ENCODE results near the gene PCNT. TPM values are rescaled to one million over a fixed set of nuclear protein-coding genes. Genes with fewer than 3 reads are reported as not detected.
"Not testable (repeated sequence)": the region's sequence is repeated elsewhere in the genome, so short reads cannot be mapped to it uniquely, and the experiment has no call there.

PCNT gene
- total and polyA plus RNA-seq, 7 donors = 99.4 to 642 (median 248) TPM

DNA sequence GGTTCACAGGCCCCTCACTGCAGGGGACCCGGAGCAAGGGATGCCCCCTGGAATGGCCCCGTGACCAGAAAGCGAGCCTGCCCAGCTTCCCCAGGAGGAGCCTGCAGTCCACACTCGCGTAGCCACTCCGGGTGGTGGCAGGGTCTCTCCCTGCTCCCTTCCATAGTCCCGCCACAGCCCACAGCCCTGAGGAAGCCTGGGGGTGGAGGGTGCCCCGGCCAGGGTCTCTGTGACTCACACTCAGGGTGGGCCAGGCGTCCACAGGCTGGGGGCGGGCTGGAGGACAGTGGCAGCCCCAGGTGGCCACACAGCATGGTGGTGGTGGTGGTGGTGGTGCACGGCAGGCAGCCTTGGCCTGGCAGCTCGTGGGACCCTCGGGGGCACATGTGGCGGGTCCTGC, 22.2 kb upstream of the PCNT start:
- intact Hi-C loops (cut with DNase I) = no loop called here
- DNase-seq (no peak), ATAC-seq (no peak)
- peaks cover 10% of the 10 kb centered on the region for H3K4me1 ChIP-seq
- TF ChIP-seq, protein P1, sequence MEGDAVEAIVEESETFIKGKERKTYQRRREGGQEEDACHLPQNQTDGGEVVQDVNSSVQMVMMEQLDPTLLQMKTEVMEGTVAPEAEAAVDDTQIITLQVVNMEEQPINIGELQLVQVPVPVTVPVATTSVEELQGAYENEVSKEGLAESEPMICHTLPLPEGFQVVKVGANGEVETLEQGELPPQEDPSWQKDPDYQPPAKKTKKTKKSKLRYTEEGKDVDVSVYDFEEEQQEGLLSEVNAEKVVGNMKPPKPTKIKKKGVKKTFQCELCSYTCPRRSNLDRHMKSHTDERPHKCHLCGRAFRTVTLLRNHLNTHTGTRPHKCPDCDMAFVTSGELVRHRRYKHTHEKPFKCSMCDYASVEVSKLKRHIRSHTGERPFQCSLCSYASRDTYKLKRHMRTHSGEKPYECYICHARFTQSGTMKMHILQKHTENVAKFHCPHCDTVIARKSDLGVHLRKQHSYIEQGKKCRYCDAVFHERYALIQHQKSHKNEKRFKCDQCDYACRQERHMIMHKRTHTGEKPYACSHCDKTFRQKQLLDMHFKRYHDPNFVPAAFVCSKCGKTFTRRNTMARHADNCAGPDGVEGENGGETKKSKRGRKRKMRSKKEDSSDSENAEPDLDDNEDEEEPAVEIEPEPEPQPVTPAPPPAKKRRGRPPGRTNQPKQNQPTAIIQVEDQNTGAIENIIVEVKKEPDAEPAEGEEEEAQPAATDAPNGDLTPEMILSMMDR (IDR thresholded peaks at IDR 0.05) = no peak
- 94% methylated on average over 13 to 14 of the region's 14 CpGs for WGBS, 3 donors
- H3K27ac ChIP-seq = no peak overlapping the region
- no peaks in the 10 kb centered on the region for H3K9me3 ChIP-seq
- H3K4me3 ChIP-seq = no peak overlapping the region
- peaks cover 0 to 15% (median 2%) of the 10 kb centered on the region in 3 donors for H3K27me3 ChIP-seq (ENCODE audit: insufficient read depth in 3 of 3, low read length in 2 of 3)
- peaks cover 0 to 12% of the 10 kb centered on the region in 2 donors for H3K36me3 ChIP-seq (ENCODE audit: insufficient read depth in 1 of 2, low read depth in 1 of 2)

DNA sequence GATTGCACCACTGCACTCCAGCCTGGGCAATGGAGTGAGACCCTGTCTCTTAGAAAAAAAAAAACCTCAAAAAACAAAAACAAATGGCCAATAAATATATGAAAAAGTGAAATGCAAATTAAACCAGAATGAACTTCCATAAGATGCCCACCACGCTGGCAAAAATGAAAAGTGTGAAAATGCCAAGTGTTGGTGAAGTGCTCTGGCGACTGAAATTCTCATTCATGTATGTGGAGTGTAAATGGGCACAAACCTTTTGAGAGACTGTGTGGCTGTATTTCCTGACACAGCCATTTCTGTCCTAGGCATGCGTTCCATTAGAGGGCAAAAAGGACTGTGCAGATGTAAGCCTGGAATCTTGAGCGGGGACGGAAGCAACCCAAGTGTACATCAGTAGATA, 19.5 kb upstream of the PCNT start:
- intact Hi-C loops (cut with DNase I) = no loop called here
- TF ChIP-seq, protein P1 (IDR thresholded peaks at IDR 0.05) = no peak
- no peaks in the 10 kb centered on the region for H3K4me1 ChIP-seq
- no peak overlapping the region for H3K4me3 ChIP-seq
- 87 to 98% (median 94%) methylated on average over 5 of the region's 5 CpGs for WGBS, 3 donors
- no peak overlapping the region for H3K27ac ChIP-seq
- H3K27me3 ChIP-seq (ENCODE audit: insufficient read depth in 3 of 3, low read length in 2 of 3) = peaks cover 0 to 5% (median 0%) of the 10 kb centered on the region in 3 donors
- peaks cover 0 to 12% of the 10 kb centered on the region in 2 donors for H3K36me3 ChIP-seq (ENCODE audit: insufficient read depth in 1 of 2, low read depth in 1 of 2)
- DNase-seq = no peak
- ATAC-seq = no peak
- no peaks in the 10 kb centered on the region for H3K9me3 ChIP-seq

GRCh38 chr21:46304955-46305354, 19.0 kb upstream of the PCNT start:
- Histone ChIP-seq H3K9me3 (no peaks in the 10 kb centered on the region), H3K27me3 (ENCODE audit: insufficient read depth in 3 of 3, low read length in 2 of 3) (no peaks in the 10 kb centered on the region), H3K4me3 (no peak overlapping the region), H3K36me3 (ENCODE audit: insufficient read depth in 1 of 2, low read depth in 1 of 2) (peaks cover 0 to 10% of the 10 kb centered on the region in 2 donors), H3K4me1 (no peaks in the 10 kb centered on the region), H3K27ac (no peak overlapping the region)
- WGBS, 3 donors = 94 to 98% (median 97%) methylated on average over 11 of the region's 11 CpGs
- TF ChIP-seq, protein P1 (IDR thresholded peaks at IDR 0.05) = no peak
- peak in 2 of 4 donors; percentile 17 to 33 for ATAC-seq
- intact Hi-C loops (cut with DNase I) = no loop called here
- no peak for DNase-seq

- TF ChIP-seq, protein P1 (IDR thresholded peaks at IDR 0.05) = no peak
- Histone ChIP-seq H3K9me3 (no peaks in the 10 kb centered on the region), H3K4me3 (no peak overlapping the region), H3K27me3 (ENCODE audit: insufficient read depth in 3 of 3, low read length in 2 of 3) (no peaks in the 10 kb centered on the region), H3K27ac (no peak overlapping the region), H3K36me3 (ENCODE audit: insufficient read depth in 1 of 2, low read depth in 1 of 2) (no peaks in the 10 kb centered on the region), H3K4me1 (no peaks in the 10 kb centered on the region)
- DNase-seq (no peak), ATAC-seq (no peak)
- intact Hi-C loops (cut with DNase I) = no loop called here
- 71 to 90% (median 75%) methylated on average over 2 of the region's 2 CpGs for WGBS, 3 donors
Measured at GRCh38 chr21:46307625-46308024, 16.3 kb upstream of the PCNT start.

DNA sequence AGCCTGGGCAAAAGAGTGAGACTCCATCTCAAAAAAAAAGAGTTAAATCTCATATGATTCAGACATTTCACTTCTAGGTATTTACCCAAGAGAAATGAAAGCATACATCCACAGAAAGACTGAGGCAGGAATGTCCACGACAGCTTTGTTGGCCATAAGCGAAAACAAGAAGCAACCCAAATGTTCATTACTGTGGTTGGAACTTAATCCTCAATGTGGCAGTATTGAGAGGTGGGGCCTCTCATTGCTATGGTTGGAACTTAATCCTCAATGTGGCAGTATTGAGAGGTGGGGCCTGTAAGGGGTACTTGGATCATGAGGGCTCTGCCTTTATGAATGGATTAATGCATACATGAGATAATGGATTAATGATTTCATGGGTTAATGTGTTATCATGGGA, 15.5 kb upstream of the PCNT start:
- DNase-seq (no peak), ATAC-seq (no peak)
- 98 to 100% (median 98%) methylated on average over 2 of the region's 2 CpGs for WGBS, 3 donors
- H3K4me3 ChIP-seq = no peak overlapping the region
- H3K9me3 ChIP-seq = no peaks in the 10 kb centered on the region
- intact Hi-C loops (cut with DNase I) = no loop called here
- no peaks in the 10 kb centered on the region for H3K36me3 ChIP-seq (ENCODE audit: insufficient read depth in 1 of 2, low read depth in 1 of 2)
- TF ChIP-seq, protein P1 (IDR thresholded peaks at IDR 0.05) = no peak
- no peaks in the 10 kb centered on the region for H3K4me1 ChIP-seq
- H3K27me3 ChIP-seq (ENCODE audit: insufficient read depth in 3 of 3, low read length in 2 of 3) = no peaks in the 10 kb centered on the region
- H3K27ac ChIP-seq = no peak overlapping the region

DNA sequence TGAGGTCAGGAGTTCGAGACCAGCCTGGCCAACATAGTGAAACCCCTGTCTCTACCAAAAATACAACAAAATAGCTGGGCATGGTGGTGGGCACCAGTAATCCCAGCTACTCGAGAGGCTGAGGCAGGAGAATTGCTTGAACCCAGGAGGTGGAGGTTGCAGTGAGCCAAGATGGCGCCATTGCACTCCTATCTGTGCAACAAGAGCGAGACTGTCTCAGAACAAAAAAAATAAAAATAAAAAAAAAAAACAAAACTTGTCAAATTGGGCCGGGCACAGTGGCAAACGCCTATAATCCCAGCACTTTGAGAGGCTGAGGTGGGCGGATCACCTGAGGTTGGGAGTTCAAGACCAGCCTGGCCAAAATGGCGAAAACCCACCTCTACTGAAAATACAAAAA, 13.7 kb upstream of the PCNT start:
- 97 to 99% (median 98%) methylated on average over 8 of the region's 8 CpGs for WGBS, 3 donors
- H3K4me1 ChIP-seq; H3K27ac ChIP-seq; ATAC-seq; DNase-seq; intact Hi-C loops (cut with DNase I); H3K9me3 ChIP-seq; H3K36me3 ChIP-seq (ENCODE audit: insufficient read depth in 1 of 2, low read depth in 1 of 2); H3K27me3 ChIP-seq (ENCODE audit: insufficient read depth in 3 of 3, low read length in 2 of 3); H3K4me3 ChIP-seq: not testable (repeated sequence)

Data from psoas muscle (tissue), 8 donors.